ENCODE results near the gene DGKA.

Gene DGKA

DNA sequence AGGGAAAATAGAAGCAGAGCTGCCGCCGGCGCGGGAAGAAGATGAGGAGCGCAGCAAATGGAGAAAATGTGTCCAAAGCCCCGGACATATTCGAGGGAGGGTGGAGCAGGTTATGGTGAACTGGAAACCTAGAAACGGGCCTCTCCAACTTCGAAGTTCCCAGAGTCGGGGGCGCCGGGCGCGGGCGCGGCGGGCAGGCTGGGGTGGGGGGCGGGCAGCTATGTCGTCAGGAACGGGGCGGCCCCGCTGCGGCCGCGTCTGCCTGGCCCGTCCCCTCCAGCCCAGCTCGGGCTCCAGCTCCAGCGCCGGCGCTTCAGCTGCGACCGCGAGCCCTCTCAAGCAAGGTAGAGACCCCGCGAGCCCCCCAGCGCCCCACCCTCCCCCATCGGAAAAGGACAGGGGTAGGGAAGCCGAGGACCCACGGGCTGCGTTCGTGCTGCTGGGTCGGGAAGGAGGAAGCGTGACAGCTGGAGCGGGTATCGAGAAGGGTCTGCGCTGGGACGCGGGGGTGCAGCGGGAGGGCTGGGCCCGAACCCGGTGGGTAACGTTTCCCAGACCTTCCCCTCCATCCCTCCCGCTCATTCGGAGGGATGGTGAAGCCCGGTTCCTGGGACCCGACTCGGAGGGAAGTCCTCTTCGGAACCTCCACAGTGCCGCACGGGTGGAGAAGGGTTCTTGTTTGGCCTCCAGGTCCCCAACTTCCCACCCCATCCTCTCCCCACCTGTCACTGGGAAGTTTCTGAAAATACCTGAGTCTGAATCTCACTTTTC lies 1.0 kb downstream of the DGKA start:
- no peak for DNase-seq

DNA sequence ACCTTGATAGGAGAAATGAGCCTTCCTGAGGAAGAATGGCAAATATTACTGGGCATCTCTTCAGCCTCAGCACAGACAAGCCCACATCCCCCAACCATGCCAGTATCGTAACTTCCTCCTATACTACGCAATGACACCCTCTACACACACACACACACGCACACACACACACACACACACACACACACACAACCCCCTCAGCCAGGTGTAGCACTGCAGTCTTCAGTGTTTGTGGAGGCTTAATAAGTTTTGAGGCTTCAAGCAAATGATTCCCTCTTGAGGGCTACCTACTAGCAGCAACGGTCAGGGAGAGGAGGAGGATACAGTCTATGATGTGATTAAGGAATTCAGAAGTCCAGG lies 1.6 kb downstream of the DGKA start:
- peak; percentile 45 to 50 for DNase-seq

DNA sequence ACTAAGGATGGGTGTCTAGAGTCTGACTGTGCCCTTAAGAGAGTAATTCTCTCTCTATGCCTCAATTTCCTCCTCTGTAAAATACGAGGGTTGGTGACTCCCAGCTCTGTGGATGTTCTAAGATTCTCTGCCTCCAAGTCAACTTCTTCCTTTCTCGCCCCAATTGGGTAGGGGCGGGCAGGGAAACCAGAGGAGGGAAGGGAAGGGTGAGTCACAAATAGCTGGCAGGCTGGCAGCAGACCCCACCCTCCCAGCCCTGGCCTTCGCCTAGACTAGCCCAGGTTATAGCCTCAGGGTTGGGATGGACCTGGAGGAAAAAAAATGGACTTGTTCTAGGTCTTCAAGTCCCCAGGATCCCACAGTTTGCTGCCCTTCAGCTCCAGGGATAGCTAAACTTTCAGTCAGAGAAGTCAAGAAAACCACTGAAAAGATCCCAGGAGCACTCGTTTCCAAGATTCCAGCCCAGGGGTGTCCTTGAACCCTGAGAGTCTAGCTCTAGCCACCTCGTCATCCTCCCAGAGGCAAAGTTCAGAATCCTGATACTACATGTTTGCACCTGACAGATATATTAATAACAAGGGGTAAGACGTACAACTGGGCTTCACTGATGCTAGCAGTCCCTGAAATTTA lies 2.3 kb downstream of the DGKA start:
- DNase-seq = no peak

DNA sequence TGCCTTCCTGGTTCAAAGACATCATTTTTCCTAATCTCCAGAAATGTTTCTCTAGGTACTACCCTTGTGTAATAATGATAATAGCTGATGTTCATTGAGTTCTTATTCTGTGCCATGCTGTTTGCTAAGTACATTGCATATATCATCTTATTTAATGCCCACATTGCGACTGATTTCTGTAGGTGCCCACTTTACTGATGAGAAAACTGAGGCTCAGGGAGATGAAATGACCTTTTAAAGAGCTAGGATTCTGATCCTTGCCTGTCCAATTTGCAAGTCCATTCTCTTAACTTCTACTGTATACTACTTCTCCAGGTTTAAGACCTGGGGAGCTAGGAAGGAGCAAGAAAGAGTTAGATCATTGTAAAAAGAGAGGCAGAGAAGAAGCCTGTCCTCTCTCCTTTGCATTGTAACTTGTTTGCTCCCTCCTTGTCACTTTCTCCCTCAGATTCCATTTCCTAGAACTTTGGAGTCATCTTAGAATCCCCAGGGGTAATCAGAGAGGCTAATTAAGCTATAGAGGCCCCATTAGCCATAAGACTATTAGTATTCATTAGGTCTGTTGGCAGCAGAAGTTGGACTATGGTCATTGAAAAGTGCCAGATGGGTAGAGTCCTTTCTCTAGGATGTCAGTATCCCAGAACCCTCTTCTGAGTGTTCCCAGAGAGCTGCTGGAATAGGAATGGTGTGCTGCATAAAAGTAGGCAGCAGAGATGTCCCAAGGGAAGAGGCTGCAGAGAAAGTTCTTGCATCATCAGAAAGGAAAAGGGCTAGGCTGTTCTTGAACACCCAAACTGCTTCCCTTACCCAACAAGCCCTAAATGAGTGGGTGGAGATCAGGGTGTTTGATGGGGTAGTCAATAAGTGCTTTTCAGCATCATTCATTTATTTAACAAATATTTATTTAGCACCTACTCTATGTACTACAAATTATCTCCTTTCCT lies 3.1 kb downstream of the DGKA start:
- DNase-seq = no peak

DNA sequence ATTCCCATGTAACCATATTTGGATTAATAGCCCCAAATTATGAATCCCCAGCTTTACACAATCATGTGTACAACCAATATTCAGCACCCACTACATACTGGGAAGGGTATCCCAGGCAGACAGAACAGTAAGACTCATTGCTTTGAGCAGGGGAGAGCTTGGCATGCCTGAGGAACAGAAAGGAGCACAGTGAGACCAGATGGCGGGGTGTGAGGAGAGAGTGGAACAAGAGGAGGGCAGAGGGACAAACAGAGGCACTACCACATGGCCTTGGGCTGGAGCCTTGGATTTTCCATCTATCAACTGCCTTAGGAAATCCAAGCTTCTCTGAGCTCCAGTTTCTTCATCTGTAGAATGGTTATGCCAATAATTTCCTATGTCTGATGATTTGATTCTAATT lies 3.8 kb downstream of the DGKA start:
- DNase-seq = no peak

DNA sequence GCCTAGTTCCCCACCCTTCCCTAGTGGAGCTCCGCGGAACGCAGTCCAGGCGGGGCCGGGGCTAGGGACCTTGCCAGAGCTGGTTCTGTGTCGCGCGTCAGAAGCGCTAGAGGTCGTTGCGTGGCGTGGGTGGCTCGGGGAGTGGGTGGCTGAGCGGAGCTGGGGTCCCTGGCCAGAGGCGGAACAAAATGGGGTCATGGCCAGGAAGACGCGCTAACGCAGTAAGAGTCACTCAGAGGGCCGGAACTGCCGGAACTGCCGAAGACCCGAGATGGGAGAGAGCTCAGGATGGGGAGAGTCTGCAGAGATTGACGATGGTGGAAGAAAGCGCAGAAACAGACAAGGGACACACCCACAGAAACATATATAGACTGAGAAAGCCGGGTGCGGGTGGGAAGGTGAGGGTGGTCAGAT lies 4.8 kb downstream of the DGKA start:
- DNase-seq = peak; percentile 36

DNA sequence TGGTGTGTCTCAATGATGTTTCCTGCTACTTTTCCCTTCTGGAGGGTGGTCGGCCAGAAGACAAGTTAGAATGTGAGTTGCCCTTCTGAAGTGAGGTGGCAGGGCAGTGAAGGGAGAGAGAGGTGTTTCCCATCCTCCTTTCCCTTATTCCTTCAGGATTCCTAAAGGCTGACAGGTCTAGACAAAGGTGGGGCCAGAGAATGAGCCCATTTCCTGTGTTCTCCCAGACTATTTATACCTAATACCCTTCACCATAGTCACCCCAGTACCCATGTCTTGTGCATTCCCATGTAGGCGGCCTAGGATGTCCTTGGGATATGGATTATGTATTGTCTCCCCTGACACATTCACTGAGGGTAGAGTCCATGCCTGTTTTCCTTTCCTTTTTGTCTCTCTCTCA lies 7.0 kb downstream of the DGKA start:
- DNase-seq = no peak

DNA sequence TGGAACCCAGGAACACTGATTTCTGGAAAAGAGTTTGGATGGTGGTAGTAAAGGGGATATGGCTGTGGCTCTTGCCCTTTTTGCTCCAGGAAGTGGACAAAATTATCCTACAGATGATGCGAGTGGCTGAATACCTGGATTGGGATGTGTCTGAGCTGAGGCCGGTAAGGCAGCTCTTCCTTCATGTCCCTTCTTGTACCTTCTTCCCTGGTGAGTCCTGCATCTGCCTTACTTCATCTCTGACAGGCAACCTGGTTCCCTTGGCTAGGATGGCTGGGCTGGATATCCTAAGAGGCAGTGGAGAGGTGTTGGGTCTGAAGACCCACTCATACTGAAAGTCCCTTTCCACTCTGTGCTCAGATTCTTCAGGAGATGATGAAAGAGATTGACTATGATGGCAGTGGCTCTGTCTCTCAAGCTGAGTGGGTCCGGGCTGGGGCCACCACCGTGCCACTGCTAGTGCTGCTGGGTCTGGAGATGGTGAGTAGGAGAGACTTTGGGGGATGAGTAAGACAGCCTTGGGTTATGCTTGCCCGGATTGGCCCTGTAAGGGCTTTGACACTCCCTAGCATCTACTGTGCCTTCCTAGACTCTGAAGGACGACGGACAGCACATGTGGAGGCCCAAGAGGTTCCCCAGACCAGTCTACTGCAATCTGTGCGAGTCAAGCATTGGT lies 8.0 kb downstream of the DGKA start:
- no peak for DNase-seq

DNA sequence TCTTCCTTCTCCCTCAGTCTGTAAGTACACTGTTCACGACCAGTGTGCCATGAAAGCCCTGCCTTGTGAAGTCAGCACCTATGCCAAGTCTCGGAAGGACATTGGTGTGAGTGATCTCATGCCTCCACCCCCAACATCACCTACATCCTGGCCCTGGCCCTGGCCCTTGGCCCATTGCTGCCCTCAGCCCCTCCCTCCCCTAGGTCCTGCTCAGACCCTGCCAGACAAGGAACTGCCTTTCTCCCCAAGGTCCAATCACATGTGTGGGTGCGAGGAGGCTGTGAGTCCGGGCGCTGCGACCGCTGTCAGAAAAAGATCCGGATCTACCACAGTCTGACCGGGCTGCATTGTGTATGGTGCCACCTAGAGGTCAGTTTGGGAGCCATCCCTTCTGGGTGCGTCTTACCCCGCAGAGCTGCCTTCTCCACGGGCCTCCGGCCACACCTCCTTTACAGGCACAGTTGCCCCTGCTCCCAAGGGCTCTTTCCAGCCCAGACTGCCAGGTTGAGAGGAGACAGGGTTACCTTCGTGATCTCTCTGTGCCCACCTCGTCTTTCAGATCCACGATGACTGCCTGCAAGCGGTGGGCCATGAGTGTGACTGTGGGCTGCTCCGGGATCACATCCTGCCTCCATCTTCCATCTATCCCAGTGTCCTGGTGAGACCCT lies 9.2 kb downstream of the DGKA start:
- DNase-seq = peak; percentile 80 to 81

DNA sequence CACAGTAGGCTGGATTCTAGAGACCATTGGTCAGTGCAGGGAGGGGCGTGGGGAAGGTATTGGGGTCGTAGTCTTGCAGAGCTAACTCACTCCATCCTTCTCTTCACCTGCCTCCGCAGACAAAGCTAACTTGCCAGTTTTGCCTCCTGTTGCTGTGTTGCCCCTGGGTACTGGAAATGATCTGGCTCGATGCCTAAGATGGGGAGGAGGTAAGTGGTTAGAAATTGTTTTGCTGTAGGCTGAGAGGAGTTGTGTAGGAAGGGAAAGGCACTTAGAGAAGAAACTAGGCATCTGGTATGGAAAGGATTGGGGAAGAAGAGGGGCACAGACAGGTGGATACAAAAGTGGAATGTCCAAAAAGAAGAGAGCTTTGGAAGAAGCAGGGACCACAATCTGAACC lies 11.1 kb downstream of the DGKA start:
- no peak for DNase-seq

DNA sequence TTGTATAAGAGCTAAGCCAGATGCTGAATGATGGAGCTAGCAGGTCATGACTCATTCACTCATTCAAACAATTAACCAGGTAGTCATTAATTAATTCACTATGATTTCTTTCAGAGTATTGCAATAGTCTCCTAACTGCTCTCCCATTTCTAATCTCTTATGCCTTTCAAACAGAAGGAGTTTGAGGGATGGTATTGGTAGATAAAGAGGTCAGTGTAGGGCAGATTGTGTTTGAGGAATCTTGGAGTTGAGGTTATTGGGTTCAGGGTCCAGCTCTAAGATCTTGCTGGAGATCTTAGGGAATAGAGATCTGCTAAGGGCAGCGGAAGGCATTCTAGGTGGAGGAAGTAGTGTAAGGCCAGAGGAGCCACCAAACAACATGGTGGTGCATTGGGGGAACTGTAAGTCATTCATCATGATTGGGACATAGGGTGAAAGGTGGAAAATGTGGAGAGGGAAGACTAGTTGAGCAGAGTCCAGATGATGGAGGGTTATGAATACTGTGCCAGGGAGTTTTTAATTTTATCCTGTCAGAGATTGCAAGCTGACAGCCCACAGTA lies 11.7 kb downstream of the DGKA start:
- DNase-seq = no peak

DNA sequence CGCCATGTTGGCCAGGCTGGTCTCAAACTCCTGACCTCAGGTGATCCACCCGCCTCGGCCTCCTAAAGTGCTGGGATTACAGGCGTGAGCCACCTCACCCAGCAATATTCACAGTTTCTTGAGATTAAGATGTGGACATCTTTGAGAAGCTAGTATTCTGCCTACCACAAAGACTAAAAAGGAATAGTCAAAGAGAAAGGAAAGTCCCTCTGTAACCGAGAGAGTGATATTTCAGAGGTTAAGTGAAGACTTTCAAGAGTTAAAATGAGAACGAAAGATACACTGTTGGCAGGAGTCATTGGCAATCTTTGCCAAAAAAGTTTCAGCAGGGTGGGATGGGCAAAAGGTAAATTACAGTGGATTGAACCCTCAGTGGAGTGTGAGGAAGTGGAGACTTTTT lies 15.6 kb downstream of the DGKA start:
- no peak for DNase-seq

DNA sequence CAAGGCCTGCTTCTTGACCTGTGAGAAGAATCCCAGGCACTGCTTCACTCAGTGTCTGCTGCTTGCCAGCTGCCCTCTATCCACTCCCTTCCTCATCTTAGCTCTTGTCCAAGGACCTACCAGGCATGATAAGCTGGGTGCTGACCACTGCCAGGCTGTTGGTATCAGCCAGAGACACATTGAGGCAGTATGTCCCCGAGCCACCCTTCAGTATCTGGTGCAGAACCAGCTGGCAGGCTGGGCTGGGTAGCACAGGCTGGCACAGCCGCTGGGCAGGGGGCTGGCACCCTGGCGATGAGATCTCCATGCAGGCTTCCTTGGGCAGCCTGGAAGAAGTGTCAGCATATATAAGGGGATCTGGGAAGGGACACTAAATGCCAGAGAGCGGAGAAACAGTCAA lies 24.4 kb downstream of the DGKA start:
- DNase-seq = no peak

DNA sequence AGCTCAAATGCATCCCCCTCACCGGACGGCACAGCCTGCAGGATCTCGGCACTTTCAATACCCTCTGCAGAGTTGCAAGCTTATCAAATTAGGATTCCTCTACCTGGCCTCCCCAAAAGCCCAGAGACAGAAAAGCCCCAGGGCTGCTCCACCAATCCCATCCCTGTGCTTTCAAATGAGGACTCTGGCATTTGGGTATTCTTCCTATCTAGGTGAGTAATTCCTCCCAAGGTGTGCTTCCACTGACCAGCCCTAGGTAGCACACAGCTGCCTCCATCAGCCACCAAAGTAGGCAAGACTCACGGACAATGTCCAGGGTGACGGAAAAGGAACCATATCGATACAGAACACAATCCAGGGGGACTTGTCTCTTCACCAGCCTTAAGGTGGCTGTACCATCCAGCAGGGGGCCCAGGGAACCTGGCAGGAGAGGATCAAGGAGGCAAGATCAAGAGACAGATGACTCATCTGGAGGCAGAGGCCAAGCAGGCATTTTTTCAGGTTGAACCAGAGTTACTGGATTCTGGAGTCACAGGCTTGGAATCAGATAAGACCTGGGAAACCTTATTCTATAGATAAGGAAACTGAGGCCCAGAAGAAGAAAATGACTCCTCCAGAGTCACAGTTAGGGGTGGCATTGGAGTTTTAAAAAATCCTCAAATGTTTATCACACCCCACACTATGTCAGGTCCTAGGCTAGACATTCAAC lies 25.0 kb downstream of the DGKA start:
- peak; percentile 36 to 50 for DNase-seq

DNA sequence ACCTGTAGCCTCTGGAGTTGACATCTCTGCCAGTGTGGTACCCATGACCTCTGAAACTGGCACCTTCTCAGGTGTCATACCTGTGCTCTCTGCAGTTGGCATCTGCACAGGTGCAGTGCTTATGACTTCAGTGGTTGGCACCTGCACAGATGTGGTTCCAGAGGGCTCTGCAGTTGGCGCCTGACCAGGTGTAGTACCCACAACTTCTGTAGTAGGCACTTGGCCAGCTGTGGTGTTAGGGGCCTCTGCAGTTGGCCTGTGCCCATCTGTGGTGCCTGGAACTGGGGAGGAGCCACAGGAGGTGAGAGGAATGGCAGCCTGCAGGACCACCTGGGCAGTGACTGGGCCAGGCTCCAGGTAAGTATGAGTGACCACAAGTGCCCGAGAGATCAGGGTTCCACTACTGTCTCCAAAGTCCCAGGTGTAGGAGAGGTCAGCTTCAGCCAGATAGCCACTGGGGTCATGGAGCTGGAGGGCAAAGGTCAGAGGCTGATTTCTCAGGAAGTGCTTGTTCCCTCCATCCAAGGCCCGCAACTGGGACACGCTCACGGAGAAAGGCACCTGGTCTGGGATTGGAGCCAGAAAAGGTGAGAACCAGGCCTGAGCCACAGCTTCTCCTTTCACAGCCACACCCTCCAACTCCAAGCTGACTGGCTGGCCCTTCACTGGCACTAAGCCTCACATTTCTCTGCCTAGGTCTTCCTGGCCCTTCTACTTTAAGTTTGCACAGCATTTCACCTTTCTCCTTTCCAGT lies 26.3 kb downstream of the DGKA start:
- DNase-seq = no peak

DNA sequence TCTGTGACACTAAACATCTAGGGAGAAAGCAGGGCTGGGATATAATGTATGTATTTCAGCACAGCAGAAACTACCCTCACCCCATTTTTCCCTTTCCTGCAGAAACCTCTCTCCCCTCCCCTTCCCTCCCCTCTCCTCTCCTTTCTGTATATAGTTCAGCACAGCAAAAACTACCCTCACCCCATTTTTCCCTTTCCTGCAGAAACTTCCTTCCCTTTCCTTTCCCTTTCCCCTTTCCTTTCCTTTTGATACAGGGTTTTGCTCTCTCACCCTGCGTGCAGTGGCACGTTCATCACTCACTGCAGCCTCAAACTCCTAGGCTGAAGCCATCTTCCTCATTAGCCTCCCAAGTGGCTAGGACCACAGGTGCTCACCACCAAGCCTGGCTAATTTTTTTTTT lies 32.8 kb downstream of the DGKA start:
- no peak for DNase-seq

DNA sequence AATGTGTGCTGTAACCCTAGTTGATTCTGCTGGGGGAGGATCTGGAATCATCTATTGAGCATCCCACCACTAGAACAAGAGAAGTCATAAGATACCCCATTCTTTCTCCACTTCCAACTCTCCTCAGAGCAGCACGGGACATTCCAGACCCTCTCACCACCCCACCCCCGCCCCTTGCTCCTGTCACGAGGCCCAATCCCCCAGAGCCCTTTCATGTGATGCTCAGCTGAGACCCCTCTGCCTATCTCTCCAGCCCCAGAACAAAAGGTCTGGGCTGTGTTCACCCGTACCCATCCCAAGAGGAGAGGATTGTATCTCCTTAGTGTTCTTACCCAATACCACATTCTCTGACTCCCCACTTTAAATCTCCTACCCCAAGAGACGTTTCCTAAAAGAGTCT lies 34.3 kb downstream of the DGKA start:
- no peak for DNase-seq

DNA sequence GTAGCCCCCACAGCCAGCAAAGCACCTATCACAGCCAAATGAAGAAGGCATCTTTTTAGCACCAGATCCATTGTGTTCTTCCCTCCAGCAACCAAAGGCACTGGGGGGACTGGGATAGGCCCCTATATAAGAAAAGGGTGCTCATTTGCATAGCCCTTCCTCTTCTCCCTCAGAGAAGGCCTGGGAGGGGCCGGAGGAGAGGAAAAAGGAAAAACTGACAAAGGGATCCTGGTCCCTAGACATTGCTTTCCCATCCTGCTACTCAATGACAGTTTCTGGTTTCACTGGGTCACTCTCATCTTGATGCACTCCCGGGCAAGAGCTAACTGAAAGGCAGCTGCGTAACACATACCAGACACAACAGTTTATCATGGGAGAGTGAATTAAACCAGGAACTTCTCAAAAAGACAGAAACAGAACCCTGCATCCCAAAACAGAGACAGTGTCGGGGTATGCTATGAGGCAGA lies 35.0 kb downstream of the DGKA start, which contains the start of gene PMEL:
Gene PMEL, minus strand, starts transcription at position 102 of the 467 bp plus-strand sequence. Its CDS starts 31 bp downstream, at position 71.
- no peak for DNase-seq

DNA sequence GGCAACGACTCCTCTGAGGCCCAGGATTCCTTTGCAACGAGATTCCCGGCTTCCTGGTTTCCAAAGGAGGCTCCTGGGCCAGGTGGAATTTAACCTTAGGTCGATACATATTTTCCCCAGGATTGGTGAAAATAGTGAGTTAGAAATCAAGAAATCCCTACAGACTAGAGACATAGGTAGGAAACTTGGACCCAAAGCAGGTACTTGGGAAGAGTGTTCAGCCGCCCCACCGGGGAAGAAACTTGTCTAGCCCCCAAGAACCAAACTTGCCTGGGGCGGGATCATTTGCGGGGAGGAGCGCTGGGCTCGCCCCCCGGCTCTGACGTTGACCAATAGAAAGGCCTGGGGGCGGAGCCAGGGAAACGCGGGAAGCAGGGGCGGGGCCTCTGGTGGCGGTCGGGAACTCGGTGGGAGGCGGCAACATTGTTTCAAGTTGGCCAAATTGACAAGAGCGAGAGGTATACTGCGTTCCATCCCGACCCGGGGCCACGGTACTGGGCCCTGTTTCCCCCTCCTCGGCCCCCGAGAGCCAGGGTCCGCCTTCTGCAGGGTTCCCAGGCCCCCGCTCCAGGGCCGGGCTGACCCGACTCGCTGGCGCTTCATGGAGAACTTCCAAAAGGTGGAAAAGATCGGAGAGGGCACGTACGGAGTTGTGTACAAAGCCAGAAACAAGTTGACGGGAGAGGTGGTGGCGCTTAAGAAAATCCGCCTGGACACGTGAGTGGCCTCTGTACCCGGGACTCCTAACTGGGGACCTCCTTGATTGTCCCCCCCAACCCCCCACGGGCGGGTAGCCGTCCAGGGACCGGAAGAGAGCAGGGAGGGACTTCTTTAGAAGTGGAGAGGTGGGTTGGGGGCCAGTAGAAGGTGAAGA lies 35.7 kb downstream of the DGKA start, which contains the start of gene CDK2:
Gene CDK2, plus strand, starts transcription at position 423 of the 874 bp plus-strand sequence. Its CDS starts 179 bp downstream, at position 602.
- peak; percentile 83 for DNase-seq
